Posterior vena cava (tissue), 2 donors: ENCODE data around the gene GNB2. TPM values are rescaled to one million over a fixed set of nuclear protein-coding genes. Genes with fewer than 3 reads are reported as not detected.

ENCODE experiments used
- DNase-seq: peaks from one replicate; pipeline ENCODE4 v3.0.0-alpha.2; 2020; ENCODE audit warnings: low spot score
- intact Hi-C, 2 donors: fragments of 100-400 bp; cut with DNase I; formaldehyde crosslinking; loops; one replicate each; pipeline versions ENCODE4 v1.14.1 to v1.14.2; 2022 to 2023
- long read RNA-seq, 2 donors: library from polyadenylated mRNA; unstranded; transcript quantifications; one replicate each; pipeline ENCODE4 v2.0.0, GENCODE V29; 2020 to 2021
- total RNA-seq, 2 donors: library from RNA; stranded (reverse); fragmentation: NEBNext Ultra II Directional; extraction: Animal tissue kit (Norgen Biotek cat#: 25700); gene quantifications; one replicate each; pipeline ENCODE4 v1.2.1, GENCODE V29; 2021
- donor health status: DM: yes; HTN: yes; CAD: no.
- donor health status: DM: yes; HTN: yes; CAD: no.

GNB2 gene
- total RNA-seq, result 100 to 1,000 TPM; 173 to 199 TPM
- long read RNA-seq, donor 1, transcript GNB2-201 (10 exons, 1,878 nt), result major isoform, 57 of 78 reads
- long read RNA-seq, donor 1, partial matches to known transcripts, result 9 of 78 reads
- long read RNA-seq, donor 1, other reads (novel, unspliced or antisense), result 9 of 78 reads
- long read RNA-seq, donor 2, transcript GNB2-201 (10 exons, 1,878 nt), result major isoform, 80 of 150 reads
- long read RNA-seq, donor 2, transcript GNB2-211 (6 exons, 1,702 nt), result minor isoform, 8 of 150 reads
- long read RNA-seq, donor 2, transcript GNB2-202 (9 exons, 1,524 nt), result minor isoform, 16 of 150 reads
- long read RNA-seq, donor 2, partial matches to known transcripts, result 33 of 150 reads
- long read RNA-seq, donor 2, other reads (novel, unspliced or antisense), result 13 of 150 reads

GRCh38 chr7:100673302-100673941, at the start of gene GNB2:
Gene GNB2 (plus strand): TSS chr7:100673740. CDS start chr7:100676266, 2,526 bp downstream.
- DNase-seq, result peak; percentile 100
- intact Hi-C loops, result no loop called here

DNA sequence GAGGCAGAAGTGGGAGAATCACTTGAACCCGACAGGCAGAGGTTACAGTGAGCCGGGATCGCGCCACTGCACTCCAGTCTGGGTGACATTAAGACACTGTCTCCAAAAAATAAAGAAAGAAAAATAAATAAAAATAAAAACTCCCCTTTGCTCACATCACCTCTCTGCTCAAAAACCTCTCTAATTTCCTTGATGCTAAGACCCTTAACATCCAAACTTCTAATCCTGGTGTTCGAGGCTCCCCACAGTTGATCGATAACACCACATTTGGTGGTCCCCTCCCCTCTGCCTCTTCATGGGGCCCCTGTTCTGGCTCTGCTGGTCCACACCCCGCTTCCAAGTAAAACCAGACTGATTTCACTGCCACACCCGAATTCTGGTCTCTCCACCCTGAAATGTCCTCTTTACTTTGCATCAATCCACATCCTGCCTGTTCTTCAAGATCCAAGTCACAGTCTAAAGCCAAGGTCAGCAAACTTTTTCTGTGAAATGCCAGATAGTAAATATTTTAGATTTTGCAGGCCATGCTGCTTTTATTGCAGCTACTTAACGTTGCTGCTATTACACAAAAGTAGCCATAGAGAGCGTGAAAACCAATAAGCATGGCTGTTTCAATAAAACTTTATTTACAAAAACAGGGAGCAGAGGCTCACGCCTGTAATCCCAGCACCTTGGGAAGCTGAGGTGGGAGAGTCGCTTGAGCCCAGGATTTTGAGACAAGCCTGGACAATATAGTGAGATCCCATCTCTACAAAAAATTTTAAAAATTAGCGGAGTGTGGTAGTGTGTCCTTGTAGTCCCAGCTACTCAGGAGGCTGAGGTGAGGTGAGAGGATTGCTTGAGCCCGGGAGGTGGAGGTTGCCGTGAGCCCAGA, 49.4 kb upstream of the GNB2 start:
- DNase-seq, result no peak
- intact Hi-C loops, result no loop called here

- intact Hi-C loops, result no loop called here
Measured at GRCh38 chr7:100626055-100626454, 47.5 kb upstream of the GNB2 start.

GRCh38 chr7:100626530-100627237, 46.9 kb upstream of the GNB2 start:
- peak; percentile 94 for DNase-seq
- intact Hi-C loops, result no loop called here

More at GRCh38 chr7:100626055-100626454, 47.5 kb upstream of the GNB2 start:
- DNase-seq, result no peak

DNA sequence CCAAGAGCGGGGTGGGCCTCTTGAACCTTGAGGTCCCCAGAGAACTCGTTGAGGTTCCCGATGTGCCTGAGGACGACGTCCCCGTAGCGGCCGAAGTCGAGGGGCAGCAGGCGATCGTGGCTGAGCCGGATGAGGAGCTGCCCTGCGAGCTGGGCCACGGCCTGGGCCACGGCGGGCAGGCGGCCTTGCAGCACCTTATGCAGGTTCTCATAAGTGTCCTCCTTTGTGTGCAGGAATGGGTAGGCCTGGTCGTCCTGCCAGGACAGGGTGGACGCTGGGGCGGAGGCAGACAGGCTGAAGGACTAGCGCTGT, 46.3 kb upstream of the GNB2 start:
- intact Hi-C loops, result no loop called here
- no peak for DNase-seq

DNA sequence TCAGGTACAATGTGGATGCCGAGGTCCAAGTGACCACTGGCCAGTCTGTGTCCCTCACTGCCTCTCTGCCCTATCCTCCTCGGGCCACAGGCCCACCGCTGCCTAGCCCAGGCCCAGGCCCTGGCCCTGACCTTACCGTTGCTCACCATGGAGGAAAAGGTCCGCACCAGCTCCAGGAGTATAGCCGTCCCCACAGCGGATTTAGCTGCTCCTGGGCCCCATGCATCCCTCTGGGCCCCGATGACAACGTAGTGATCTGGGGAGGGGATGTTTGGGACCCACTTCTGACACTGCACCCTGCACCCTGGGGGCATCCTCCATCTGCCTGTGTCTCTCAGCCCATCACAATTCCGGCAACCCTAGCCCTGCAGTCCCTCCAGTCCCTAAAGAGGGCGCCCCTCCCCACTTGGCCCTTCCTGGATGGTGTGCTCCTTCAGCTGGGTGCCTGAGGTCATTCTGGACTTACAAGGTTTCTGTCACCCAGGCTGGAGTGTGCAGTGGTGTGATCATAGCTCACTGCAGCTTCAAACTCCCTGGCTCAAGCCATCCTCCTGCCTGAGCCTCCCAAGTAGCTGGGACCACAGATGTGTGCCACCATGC, 44.3 kb upstream of the GNB2 start:
- no peak for DNase-seq
- intact Hi-C loops, result no loop called here

DNA sequence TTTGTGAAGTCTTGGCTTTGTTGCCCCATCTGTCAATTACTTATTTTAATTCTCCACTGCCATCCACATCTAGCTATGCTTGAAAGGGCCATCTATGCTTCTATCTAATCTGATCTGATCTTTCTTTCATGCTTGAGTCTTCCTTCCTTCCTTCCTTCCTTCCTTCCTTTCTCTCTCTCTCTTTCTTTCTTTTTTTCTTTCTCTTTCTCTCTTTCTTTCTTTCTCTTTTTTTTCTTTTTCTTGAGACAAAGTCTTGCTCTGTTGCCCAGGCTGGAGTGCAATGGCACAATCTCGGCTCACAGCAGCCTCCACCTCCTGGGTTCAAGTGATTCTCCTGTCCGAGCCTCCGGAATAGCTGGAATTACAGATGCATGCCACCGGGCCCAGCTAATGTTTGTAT, 43.5 kb upstream of the GNB2 start:
- intact Hi-C loops, result no loop called here
- no peak for DNase-seq

DNA sequence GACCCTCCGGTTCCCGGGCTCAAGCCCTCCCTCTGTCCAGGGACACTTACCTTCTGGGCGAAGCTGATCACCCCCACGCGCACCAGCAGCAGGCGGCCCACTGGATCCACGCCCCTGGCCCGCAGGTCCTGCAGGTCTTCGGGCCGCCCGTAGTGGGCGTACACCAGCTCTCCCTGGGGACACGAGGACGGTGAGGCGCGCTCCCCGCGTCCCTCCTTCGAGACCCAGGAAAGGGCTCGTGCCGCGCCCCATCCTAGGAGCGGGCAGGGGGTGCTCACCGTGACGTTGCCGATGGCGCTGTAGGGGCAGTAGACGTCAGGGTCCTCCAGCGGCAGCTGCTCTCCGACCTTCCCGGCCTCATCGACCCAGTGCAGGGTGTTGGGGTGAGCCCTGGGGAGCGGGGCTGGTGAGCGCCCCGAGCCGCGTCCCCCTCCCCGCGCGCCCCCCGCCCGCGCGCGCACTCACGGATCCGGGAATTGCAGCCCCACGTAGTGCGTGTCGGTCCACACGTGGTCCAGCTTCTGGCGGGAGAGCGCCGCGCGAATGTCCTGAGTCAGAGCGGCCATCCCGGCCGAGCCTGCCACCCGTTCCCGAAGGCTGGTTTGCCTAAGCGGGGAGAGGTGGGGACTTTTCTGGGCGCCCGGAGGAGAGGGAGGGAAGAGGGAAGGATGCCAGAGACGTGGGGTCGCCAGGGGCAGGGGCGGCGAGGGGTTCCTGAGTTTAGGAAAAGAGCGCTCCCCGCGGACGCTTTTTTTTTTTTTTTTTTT, 40.4 kb upstream of the GNB2 start:
- DNase-seq, result no peak
- intact Hi-C loops, result no loop called here

- no peak for DNase-seq
- intact Hi-C loops, result no loop called here
Measured at GRCh38 chr7:100639995-100640516, 33.5 kb upstream of the GNB2 start.

- intact Hi-C loops, result no loop called here
- no peak for DNase-seq
Measured at GRCh38 chr7:100640517-100641440, 32.8 kb upstream of the GNB2 start.

GRCh38 chr7:100641463-100641859, 32.1 kb upstream of the GNB2 start, which contains the start of gene TFR2:
Gene TFR2 (minus strand): TSS chr7:100641552. CDS start chr7:100641509, 43 bp downstream.
- no peak for DNase-seq
- intact Hi-C loops, result no loop called here

DNA sequence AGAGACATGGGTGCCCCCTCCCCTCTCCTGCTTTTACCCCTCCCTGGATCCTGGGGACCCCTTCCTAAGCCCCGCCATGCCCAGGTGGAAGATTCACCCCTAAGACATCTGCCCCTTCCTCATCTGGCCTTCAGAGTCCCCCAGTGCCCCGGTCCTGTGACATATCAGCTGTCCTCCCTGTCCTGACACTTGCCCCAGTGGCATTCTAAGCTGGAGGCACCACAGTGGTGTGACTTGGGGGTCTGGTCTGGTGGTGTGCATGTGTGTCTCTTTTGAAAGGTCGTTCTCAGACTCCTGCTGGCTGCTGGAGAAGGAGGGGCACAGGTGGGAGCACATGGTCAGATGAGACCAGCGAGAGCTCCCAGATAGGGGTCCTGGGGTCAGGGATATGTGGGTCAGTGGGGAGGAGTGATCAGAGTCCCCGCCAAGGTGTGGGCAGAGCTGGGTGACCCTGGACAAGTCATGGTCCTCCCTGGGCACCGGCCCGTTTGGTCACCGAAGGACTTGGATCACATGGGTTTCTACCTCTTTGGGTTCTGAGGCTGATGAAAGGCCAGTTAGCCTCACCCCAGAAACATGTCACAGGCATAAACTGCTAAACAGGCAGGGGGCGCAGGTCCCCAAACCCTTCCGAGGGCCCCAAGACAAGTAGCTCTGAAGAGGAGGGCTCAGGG, 31.5 kb upstream of the GNB2 start:
- intact Hi-C loops, result no loop called here
- DNase-seq, result no peak

DNA sequence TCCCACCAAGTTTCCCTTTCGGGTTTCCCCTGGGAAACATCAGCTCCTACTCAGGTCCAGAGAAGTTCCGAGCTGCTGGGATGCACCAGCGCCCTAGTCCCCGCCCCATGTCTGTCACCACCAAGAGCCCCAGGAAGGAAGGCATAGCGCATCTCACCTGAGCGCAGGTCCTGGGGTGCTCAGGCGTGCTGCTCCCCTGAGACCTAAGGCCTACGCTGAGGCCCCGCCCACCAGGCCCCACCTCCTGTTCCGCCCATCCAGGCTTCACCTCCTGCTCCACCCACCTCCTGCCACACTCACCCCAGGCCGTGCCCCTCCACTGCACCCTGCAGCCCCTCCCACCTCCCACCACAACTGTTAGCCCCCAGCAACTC, 31.0 kb upstream of the GNB2 start:
- no peak for DNase-seq
- intact Hi-C loops, result no loop called here

- intact Hi-C loops, result no loop called here
- no peak for DNase-seq
Measured at GRCh38 chr7:100649826-100650565, 23.5 kb upstream of the GNB2 start.

DNA sequence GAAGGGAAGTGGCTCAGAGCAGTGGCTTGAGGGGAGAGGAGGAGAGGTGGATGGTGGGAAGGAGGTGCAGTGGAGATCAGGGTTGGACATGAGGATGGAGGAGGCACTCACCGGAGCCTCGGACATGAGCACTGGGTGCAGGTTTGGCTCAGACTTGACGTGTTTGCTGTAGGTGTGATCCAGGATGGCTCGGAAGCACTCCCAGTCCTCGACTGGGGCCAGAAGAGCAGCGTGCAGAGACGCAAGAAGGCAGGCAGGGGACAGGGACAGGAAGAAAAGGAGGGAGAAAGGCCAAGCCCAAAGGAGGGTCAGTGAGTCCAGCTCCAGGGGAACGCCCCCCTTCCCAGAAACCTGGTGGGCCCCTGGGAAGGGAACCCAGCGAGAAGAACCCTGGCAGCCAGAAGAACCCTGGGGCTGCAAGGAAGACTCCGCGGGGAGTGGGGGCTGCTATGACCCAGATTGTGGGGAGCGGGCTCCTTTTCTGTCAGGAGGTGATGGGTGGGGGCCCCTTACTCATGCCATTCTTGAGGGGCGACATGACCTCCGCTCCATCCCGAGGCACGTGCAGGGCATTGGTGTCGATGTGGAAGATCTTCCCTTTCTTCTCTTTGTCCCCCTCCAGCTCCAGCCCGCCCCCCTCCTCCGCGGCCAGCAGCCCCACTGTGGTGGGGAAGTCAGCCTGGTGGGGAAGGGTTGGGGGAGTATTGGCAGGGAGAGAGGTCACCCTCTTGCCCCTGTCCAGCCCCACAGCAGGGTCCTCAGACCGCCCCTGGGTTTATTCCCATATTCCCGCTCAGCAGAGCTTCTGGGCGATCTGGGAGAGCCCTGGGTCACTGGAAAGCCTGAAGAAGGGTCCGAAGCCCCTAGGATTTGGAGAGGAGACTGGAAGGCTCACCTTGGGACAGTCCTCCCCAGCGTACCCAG, 18.4 kb upstream of the GNB2 start:
- intact Hi-C loops, result no loop called here
- no peak for DNase-seq
